Neutrophil (primary cell): ENCODE measurements around the gene MAP1B.

Source experiments
- H3K27ac ChIP-seq: fragments of 200-600 bp; sonication (generic); 2 replicates; pipeline ENCODE4 v1.5.1; 2016; ENCODE audit warnings: mild to moderate bottlenecking, moderate library complexity
- H3K27me3 ChIP-seq: fragments of 200-600 bp; sonication (generic); 2 replicates; pipeline ENCODE4 v1.6.0; 2016; ENCODE audit warnings: mild to moderate bottlenecking
- H3K36me3 ChIP-seq: fragments of 200-600 bp; sonication (generic); 2 replicates; pipeline ENCODE4 v1.5.1; 2017
- H3K4me1 ChIP-seq, 2 experiments: fragments of 200-600 bp in 1 of 2; sonication (generic) in 1 of 2; 1 replicate in 1 of 2; 2 replicates in 1 of 2; pipeline versions ENCODE4 v1.5.1 to v1.6.1; 2013 to 2016; ENCODE audit warnings: low read depth in 1 of 2, low read length in 1 of 2, mild to moderate bottlenecking in 1 of 2, moderate library complexity in 1 of 2; ENCODE audit not compliant: control insufficient read depth in 1 of 2, insufficient read depth in 1 of 2
- H3K4me3 ChIP-seq, 2 experiments: fragments of 200-600 bp in 1 of 2; sonication (generic) in 1 of 2; 1 replicate in 1 of 2; 2 replicates in 1 of 2; pipeline ENCODE4 v1.5.1; 2013 to 2016; ENCODE audit warnings: low read depth in 1 of 2, low read length in 1 of 2, mild to moderate bottlenecking in 1 of 2, moderate library complexity in 1 of 2
- H3K9me3 ChIP-seq: fragments of 200-600 bp; sonication (generic); 2 replicates; pipeline ENCODE4 v1.5.1; 2016
- CTCF ChIP-seq: fragments of 200-600 bp; sonication (generic); IDR thresholded peaks from 2 replicates; pipeline ENCODE4 v1.5.1; 2016; ENCODE audit warnings: antibody characterized with exemption

MAP1B gene

GRCh38 chr5:72237879-72238278, 130.6 kb downstream of the MAP1B start:
- Histone ChIP-seq H3K9me3 (no peaks in the 10 kb centered on the region), H3K27ac (no peak overlapping the region), H3K36me3 (no peaks in the 10 kb centered on the region), H3K4me3 (no peak overlapping the region), H3K4me1 (peaks cover 38 to 45% of the 10 kb centered on the region in 2 experiments), H3K27me3 (no peaks in the 10 kb centered on the region)
- TF ChIP-seq CTCF = no peak

GRCh38 chr5:72238712-72239445, 131.6 kb downstream of the MAP1B start:
- no peak for TF ChIP-seq CTCF
- Histone ChIP-seq H3K36me3 (no peaks in the 10 kb centered on the region), H3K4me3 (no peak overlapping the region), H3K9me3 (no peaks in the 10 kb centered on the region), H3K27me3 (no peaks in the 10 kb centered on the region), H3K4me1 (peaks cover 29 to 35% of the 10 kb centered on the region in 2 experiments), H3K27ac (peak overlapping the region; percentile 57)

GRCh38 chr5:72241346-72242003, 134.2 kb downstream of the MAP1B start:
- Histone ChIP-seq H3K27ac (no peak overlapping the region), H3K36me3 (no peaks in the 10 kb centered on the region), H3K4me3 (no peak overlapping the region), H3K27me3 (no peaks in the 10 kb centered on the region), H3K9me3 (no peaks in the 10 kb centered on the region), H3K4me1 (peaks cover 22 to 24% of the 10 kb centered on the region in 2 experiments)
- TF ChIP-seq CTCF = no peak

- Histone ChIP-seq H3K9me3 (no peaks in the 10 kb centered on the region), H3K27me3 (no peaks in the 10 kb centered on the region), H3K4me3 (no peak overlapping the region), H3K27ac (no peak overlapping the region), H3K36me3 (no peaks in the 10 kb centered on the region), H3K4me1 (peaks cover 22 to 24% of the 10 kb centered on the region in 2 experiments)
- no peak for TF ChIP-seq CTCF
Measured at GRCh38 chr5:72242796-72243475, 135.7 kb downstream of the MAP1B start.

- no peak overlapping the region for H3K4me3 ChIP-seq
- no peaks in the 10 kb centered on the region for H3K36me3 ChIP-seq
- H3K4me1 ChIP-seq = peaks cover 21 to 22% of the 10 kb centered on the region in 2 experiments
- no peak for TF ChIP-seq CTCF
- H3K9me3 ChIP-seq = no peaks in the 10 kb centered on the region
- H3K27ac ChIP-seq = no peak overlapping the region
- H3K27me3 ChIP-seq = no peaks in the 10 kb centered on the region
Measured at GRCh38 chr5:72243706-72244105, 136.4 kb downstream of the MAP1B start.
